AG04449 (cell line): ENCODE data around the gene TPST1.

Experiments
- CTCF ChIA-PET: fragments of 350-600 bp; formaldehyde crosslinking; extraction: SDS; loops from one replicate; lab custom pipeline; 2021; ENCODE audit warnings: antibody characterized with exemption; lab: Yijun Ruan, JAX
- POLR2A ChIA-PET: fragments of 400-600, 350-600 bp; formaldehyde crosslinking; extraction: SDS; loops from one replicate; lab custom pipeline; 2020; ENCODE audit warnings: antibody characterized with exemption, inconsistent platforms; lab: Yijun Ruan, JAX
- DNase-seq: peaks from one replicate; pipeline ENCODE4 v3.0.0-alpha.2; 2010; ENCODE audit warnings: low read depth, low spot score
- H3K4me3 ChIP-seq: 2 replicates; pipeline ENCODE4 v1.5.1; 2011; ENCODE audit warnings: low read depth, mild to moderate bottlenecking, control low read depth, low read length
- TF ChIP-seq, protein P1 (sequence below): IDR thresholded peaks from one replicate; pipeline ENCODE4 v1.5.1; 2011; ENCODE audit warnings: mild to moderate bottlenecking, moderate library complexity, low read length, control low read depth, inconsistent platforms; ENCODE audit not compliant: insufficient read depth; ENCODE audit errors: missing control alignments

The TPST1 gene

DNA sequence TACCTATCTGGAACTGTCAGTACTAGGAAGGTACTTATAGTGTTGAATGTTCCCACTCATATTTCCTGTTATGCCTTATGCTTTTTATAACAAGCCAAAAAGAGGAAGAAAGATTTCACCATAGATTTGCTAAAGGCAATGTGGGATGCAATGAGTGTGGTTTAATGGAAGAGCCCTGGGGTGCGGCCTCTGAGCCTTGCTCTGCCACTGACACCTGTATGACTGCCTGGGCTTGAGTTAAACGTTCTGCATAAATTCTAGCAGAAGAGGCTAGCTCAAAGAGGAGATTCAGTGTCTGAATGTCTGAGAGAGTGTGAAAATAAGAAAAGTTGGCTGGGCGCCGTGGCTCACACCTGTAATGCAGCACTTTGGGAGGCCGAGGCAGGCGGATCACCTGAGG, 143.8 kb downstream of the TPST1 start:
- DNase-seq = no peak
- CTCF ChIA-PET = interaction anchor here (1.1 kb wide), 1 partner anchor 20 kb away, joined by 3 read pairs; no protein-coding TSS in a partner anchor
- no peak overlapping the region for H3K4me3 ChIP-seq
- POLR2A ChIA-PET = no interaction called here
- TF ChIP-seq, protein P1, sequence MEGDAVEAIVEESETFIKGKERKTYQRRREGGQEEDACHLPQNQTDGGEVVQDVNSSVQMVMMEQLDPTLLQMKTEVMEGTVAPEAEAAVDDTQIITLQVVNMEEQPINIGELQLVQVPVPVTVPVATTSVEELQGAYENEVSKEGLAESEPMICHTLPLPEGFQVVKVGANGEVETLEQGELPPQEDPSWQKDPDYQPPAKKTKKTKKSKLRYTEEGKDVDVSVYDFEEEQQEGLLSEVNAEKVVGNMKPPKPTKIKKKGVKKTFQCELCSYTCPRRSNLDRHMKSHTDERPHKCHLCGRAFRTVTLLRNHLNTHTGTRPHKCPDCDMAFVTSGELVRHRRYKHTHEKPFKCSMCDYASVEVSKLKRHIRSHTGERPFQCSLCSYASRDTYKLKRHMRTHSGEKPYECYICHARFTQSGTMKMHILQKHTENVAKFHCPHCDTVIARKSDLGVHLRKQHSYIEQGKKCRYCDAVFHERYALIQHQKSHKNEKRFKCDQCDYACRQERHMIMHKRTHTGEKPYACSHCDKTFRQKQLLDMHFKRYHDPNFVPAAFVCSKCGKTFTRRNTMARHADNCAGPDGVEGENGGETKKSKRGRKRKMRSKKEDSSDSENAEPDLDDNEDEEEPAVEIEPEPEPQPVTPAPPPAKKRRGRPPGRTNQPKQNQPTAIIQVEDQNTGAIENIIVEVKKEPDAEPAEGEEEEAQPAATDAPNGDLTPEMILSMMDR = no peak

DNA sequence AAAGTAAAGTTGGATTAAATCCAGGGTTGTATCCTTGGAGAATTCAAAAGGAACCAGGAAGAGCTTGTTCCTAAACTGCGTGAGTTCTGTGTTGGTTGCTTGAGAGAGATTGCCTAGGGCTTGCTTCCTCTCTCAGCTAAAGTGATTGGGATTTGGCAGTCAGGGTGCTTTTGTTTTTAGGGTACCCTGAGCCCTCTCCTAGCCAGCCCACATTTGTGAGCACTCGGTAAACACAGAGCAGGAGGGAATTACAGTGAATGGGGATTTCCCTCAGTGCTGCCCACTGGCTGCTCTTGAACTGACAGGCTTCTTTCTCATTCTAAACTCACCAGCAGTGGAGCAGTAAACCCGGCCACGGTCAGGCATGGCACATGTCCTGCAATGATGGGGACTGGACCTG, 146.9 kb downstream of the TPST1 start:
- ChIA-PET POLR2A (no interaction called here), CTCF (no interaction called here)
- DNase-seq = no peak

DNA sequence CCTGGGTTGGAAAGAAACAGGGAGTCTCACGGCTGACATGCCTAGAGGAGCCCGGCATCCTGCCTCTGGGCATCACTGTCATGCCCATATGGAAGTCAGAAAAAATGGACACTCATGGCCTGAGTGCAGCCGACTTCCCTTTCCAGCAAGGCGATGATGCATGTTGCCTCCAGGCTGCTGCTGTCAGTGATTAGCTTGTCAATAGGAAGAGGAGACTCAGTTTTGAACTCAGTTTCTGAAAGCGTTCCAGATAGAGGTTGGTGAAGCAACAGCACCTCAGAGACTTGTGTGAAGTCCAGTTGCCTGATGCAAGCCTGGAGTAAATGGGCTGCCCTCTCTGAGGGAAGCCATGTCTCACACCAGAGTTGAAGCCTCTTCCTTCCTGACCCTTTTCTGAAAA, 148.4 kb downstream of the TPST1 start:
- ChIA-PET CTCF (no interaction called here), POLR2A (interaction anchor here (1.0 kb wide), 1 partner anchor 15 kb away, joined by 3 read pairs; no protein-coding TSS in a partner anchor)
- no peak overlapping the region for H3K4me3 ChIP-seq
- no peak for DNase-seq
- TF ChIP-seq, protein P1 = no peak

More for the DNA sequence above, 146.9 kb downstream of the TPST1 start:
- TF ChIP-seq, protein P1 = no peak
- no peak overlapping the region for H3K4me3 ChIP-seq

GRCh38 chr7:66355756-66356155, 150.6 kb downstream of the TPST1 start:
- TF ChIP-seq, protein P1 = no peak

GRCh38 chr7:66356277-66356721, 151.2 kb downstream of the TPST1 start:
- TF ChIP-seq, protein P1 = no peak
- no peak overlapping the region for H3K4me3 ChIP-seq
- no peak for DNase-seq
- ChIA-PET POLR2A (no interaction called here), CTCF (interaction anchor here (1.0 to 1.8 kb wide), 2 partner anchors 12 to 215 kb away, joined by 3 to 6 read pairs; no protein-coding TSS in a partner anchor)

More at GRCh38 chr7:66355756-66356155, 150.6 kb downstream of the TPST1 start:
- ChIA-PET CTCF (interaction anchor here (1.0 to 1.8 kb wide), 2 partner anchors 13 to 214 kb away, joined by 3 to 6 read pairs; no protein-coding TSS in a partner anchor), POLR2A (interaction anchor here (0.6 kb wide), 1 partner anchor 695 kb away, joined by 3 read pairs; no protein-coding TSS in a partner anchor)
- H3K4me3 ChIP-seq = no peak overlapping the region
- no peak for DNase-seq

- POLR2A ChIA-PET = no interaction called here
- TF ChIP-seq, protein P1 = no peak
- CTCF ChIA-PET = no interaction called here
- H3K4me3 ChIP-seq = no peak overlapping the region
- DNase-seq = no peak
These were observed 152.0 kb downstream of the TPST1 start for GRCh38 chr7:66357087-66357486.
